ENCODE results near the gene ATXN2. TPM values are rescaled to one million over a fixed set of nuclear protein-coding genes. Genes with fewer than 3 reads are reported as not detected.

Gene ATXN2
- total RNA-seq, 1 experiment from 2014 or later, result 72.9 TPM

DNA sequence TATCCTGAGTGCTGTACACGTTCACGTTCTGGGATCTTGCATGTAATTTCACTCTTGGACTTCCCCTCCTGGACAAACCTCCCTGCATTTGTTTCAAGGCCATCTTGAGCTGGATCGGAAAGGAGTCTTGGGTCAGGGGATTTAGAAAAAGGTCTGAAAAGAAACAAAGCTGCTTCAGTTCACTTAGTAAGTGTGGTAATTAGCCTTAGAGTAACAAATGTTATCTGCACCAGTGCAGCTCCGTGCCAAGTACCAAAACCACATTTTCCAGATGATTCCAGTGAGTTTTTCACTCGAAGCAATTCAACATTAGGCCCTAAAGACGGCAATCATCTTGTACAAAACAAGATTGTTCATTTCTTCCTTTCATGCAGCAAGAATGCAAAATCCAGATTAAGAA is 39.4 kb upstream of the ATXN2 start:
- no peak for DNase-seq
- Histone ChIP-seq H4K8ac (replicated peaks; ENCODE audit: insufficient read length, low read depth, low read length) (no peak overlapping the region), H2BK15ac (ENCODE audit: low read depth, low read length) (no peak overlapping the region), H3K27me3 (ENCODE audit: insufficient read depth, low read length) (no peaks in the 10 kb centered on the region), H3K27ac (ENCODE audit: insufficient read length, low read depth, low read length) (no peak overlapping the region), H3K18ac (ENCODE audit: insufficient read length, low read depth, low read length) (no peak overlapping the region), H2BK12ac (ENCODE audit: insufficient read length, low read depth, low read length) (no peak overlapping the region), H2BK20ac (ENCODE audit: low read depth, low read length, poor library complexity, severe bottlenecking) (no peak overlapping the region), H2BK120ac (ENCODE audit: low read depth, low read length, poor library complexity, severe bottlenecking) (no peak overlapping the region), H3K9me3 (ENCODE audit: control insufficient read depth, low read depth, low read length) (no peaks in the 10 kb centered on the region), H3K23me2 (ENCODE audit: insufficient read length, low read depth, low read length, poor library complexity, severe bottlenecking) (no peaks in the 10 kb centered on the region), H3K23ac (ENCODE audit: insufficient read length, low read depth, low read length) (no peak overlapping the region), H3K14ac (ENCODE audit: insufficient read depth, low read length) (no peak overlapping the region), H3K4me1 (ENCODE audit: insufficient read depth, low read length) (peaks cover 5% of the 10 kb centered on the region), H3K4me2 (ENCODE audit: insufficient read depth, insufficient read length, low read length) (no peak overlapping the region), H2AK5ac (ENCODE audit: insufficient read length, low read length) (no peak overlapping the region), H3K9ac (ENCODE audit: extremely low read depth, insufficient read length, low read length) (no peak overlapping the region), H2BK5ac (ENCODE audit: insufficient read length, low read length) (no peak overlapping the region), H3K4ac (ENCODE audit: low read depth, low read length) (no peak overlapping the region), H4K5ac (ENCODE audit: insufficient read length, low read depth, low read length) (no peak overlapping the region), H4K20me1 (ENCODE audit: control insufficient read depth, insufficient read depth, insufficient read length) (no peaks in the 10 kb centered on the region), H3K56ac (ENCODE audit: insufficient read length, low read depth, low read length) (no peak overlapping the region), H3K79me2 (ENCODE audit: insufficient read depth, low read length) (no peaks in the 10 kb centered on the region), H3T11ph (ENCODE audit: low read length) (no peak overlapping the region), H3K79me1 (ENCODE audit: insufficient read depth, low read depth, low read length, poor library complexity, severe bottlenecking) (no peaks in the 10 kb centered on the region), H2AFZ (ENCODE audit: low read length) (no peak overlapping the region), H4K91ac (ENCODE audit: insufficient read length, low read depth, low read length) (no peak overlapping the region)
- peaks cover 20 to 25% of the 10 kb centered on the region in 2 experiments for H3K4me1 Mint-ChIP-seq
- H3K27me3 Mint-ChIP-seq (ENCODE audit: low read depth), result peaks cover 1% of the 10 kb centered on the region; the same call in 1 of the 2 replicates
- no CpG with 5 or more reads among the region's 6 CpGs for WGBS (ENCODE audit: extremely low coverage, insufficient read length, low lambda C conversion rate)
- no peaks in the 10 kb centered on the region for H3K9me3 Mint-ChIP-seq
- peak overlapping the region in 1 of 3 experiments; percentile 14; a peak in 2 of 7 replicates for H3K27ac Mint-ChIP-seq
- peaks cover 0 to 14% (median 10%) of the 10 kb centered on the region in 3 experiments; a peak in 3 of 7 replicates for H3K36me3 Mint-ChIP-seq (ENCODE audit: insufficient read depth in 1 of 3, low read depth in 3 of 3)
- no peak overlapping the region for H3K4me3 Mint-ChIP-seq
- TF ChIP-seq, protein P1, sequence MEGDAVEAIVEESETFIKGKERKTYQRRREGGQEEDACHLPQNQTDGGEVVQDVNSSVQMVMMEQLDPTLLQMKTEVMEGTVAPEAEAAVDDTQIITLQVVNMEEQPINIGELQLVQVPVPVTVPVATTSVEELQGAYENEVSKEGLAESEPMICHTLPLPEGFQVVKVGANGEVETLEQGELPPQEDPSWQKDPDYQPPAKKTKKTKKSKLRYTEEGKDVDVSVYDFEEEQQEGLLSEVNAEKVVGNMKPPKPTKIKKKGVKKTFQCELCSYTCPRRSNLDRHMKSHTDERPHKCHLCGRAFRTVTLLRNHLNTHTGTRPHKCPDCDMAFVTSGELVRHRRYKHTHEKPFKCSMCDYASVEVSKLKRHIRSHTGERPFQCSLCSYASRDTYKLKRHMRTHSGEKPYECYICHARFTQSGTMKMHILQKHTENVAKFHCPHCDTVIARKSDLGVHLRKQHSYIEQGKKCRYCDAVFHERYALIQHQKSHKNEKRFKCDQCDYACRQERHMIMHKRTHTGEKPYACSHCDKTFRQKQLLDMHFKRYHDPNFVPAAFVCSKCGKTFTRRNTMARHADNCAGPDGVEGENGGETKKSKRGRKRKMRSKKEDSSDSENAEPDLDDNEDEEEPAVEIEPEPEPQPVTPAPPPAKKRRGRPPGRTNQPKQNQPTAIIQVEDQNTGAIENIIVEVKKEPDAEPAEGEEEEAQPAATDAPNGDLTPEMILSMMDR (conservative IDR thresholded peaks at IDR 0.05), result no peak

All from H9 (cell line).